Omental fat pad (tissue), 4 donors: ENCODE results near the gene PMEL. TPM values are rescaled to one million over a fixed set of nuclear protein-coding genes. Genes with fewer than 3 reads are reported as not detected.
A peak's percentile ranks its signal among the peaks of the same experiment; 100 is the strongest.
"Not testable (repeated sequence)": the region's sequence is repeated elsewhere in the genome, so short reads cannot be mapped to it uniquely, and the experiment has no call there.

Experiments used
- ATAC-seq: fragments of 150-250 bp; one replicate; pipeline ENCODE4 v1.9.1; 2016; ENCODE audit warnings: mild to moderate bottlenecking, moderate library complexity; ENCODE audit not compliant: low FRiP score
- DNase-seq: peaks from one replicate; pipeline ENCODE4 v3.0.0-alpha.2; 2019; ENCODE audit warnings: low spot score
- CTCF ChIP-seq, 3 donors: fragments of 450-650 bp; IDR thresholded peaks; one replicate each; pipeline ENCODE4 v1.5.1; 2016 to 2017; ENCODE audit warnings: antibody characterized with exemption in 3 of 3, mild to moderate bottlenecking in 3 of 3, moderate library complexity in 2 of 3
- total RNA-seq, 4 donors: library from RNA; depleted of rRNA; stranded (reverse); fragments of >200 nt; gene quantifications; one replicate each; pipeline ENCODE4 v1.1.0, GENCODE V29; 2016

PMEL gene
- total RNA-seq, 4 donors from 2014 or later: 0.65 to 5.2 (median 1.2) TPM

DNA sequence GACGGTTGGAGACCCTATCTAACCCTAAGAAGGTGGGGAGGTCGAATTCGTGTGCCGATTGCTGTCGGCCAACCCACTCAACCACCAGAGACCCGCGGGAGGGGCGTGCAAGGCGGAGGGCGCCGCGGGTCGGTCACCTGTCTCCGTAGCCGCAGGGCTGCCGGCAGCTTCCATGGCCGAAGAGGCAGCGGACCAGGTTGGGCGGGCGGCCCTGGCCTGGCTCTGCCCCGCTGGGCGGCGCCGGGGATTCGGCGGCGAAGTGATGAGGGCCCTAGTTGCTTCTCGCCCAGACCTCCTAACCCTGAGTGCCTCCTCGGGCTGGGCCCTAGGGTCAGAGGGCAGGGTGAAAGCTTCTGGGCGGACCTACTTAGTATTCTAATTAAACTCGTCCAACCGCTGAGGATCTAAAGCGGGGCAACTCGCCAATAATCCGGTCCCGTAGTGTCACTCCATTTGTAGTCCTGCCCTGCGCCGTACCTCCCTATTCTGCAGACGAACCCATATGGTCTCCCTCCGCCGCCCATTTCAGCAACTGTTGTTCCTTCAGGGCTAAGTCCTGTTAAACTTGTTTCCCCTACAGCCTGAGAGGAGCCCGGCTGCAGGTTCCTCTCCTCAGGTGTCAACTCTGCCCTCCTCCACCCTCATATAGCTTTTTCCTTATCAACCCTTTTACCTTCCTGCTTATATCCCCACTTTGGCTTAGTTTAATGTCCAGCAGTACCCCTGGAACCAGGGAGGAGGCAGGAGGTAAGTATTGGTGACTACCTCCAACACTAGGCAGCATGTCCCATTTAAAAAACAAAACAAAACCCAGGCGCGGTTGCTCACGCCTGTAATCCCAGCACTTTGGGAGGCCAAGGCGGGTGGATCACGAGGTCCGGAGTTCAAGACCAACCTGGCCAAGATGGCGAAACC, 38.0 kb downstream of the PMEL start, which contains the start of gene PYM1:
Gene PYM1, minus strand, starts transcription at position 307 of the 915 bp plus-strand sequence. Its CDS starts 133 bp downstream, at position 174.
- no peak for TF ChIP-seq CTCF (IDR thresholded peaks at IDR 0.05)
- DNase-seq (peak; percentile 55), ATAC-seq (peak; percentile 57)

- peak; percentile 91 for DNase-seq
- ATAC-seq: peak; percentile 76
Observed at GRCh38 chr12:55926738-55927587, 38.9 kb downstream of the PMEL start.

DNA sequence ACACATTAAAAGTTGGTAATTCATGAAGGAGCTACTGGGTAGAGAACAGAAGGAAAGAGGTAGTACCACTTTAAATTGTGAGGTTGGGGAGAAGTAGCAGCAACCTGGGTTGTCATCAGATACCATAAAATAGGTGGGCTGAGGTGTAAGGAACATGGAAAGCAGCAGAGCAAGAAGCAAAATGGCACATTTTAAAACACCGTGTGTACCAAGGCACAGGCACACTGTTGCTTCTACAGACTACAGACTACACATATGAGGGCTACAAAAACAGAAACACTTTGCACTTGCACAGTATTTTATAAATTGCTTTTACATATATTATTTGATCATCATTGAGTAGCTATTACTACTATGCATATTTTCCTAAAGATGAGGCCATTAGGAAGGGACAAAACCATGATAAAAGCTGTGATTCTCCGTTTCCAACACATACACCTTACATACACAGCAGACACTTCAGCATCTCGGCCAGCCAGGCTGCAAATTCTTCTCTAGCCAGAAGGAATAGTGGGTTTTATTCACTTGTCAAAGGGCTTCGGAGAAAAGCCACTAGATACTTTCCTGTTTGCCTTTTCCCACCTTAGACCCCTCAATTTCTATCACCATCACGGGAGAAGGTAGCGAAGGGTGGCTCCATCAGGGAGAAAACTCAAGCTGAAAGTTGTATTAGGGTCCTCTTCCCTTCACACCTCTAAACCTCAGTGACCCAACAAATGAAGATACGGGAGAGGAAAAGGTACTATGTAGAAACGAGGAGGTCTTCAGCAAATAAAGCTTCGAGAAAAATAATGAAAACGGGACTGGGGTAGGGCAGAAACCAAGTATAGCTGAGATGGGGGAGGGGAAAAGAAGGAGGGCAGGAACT, 39.7 kb downstream of the PMEL start:
- no peak for ATAC-seq
- no peak for DNase-seq
- no peak for TF ChIP-seq CTCF (IDR thresholded peaks at IDR 0.05)

More at GRCh38 chr12:55926738-55927587, 38.9 kb downstream of the PMEL start:
- TF ChIP-seq CTCF (IDR thresholded peaks at IDR 0.05): peak in 1 of 3 donors; percentile 61

- DNase-seq: no peak
- no peak for TF ChIP-seq CTCF (IDR thresholded peaks at IDR 0.05)
- ATAC-seq: no peak
Observed at GRCh38 chr12:55925371-55925770, 40.5 kb downstream of the PMEL start.

DNA sequence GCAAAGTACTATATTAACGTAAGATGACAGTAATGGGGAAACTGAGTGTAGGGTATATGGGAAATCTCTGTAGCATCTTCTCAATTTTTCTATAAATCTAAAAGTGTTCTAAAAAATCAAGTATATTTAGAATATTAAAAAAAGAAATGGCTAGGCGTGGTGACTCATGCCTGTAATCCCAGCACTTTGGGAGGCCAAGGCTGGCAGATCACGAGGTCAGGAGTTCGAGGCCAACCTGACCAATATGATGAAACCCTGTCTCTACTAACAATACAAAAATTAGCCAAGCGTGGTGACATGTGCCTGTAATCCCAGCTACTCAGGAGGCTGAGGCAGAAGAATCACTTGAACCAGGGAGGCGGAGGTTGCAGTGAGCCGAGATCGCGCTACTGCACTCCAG, 42.2 kb downstream of the PMEL start:
- DNase-seq: not testable (repeated sequence)

GRCh38 chr12:55922126-55922525, 43.7 kb downstream of the PMEL start:
- no peak for ATAC-seq
- DNase-seq: no peak
- TF ChIP-seq CTCF (IDR thresholded peaks at IDR 0.05): no peak

More for the DNA sequence above, 42.2 kb downstream of the PMEL start:
- not testable (repeated sequence) for ATAC-seq

- DNase-seq, ATAC-seq: not testable (repeated sequence)
Observed at GRCh38 chr12:55919032-55919431, 46.8 kb downstream of the PMEL start.
